SIG-M5 treated with dmso at 0.1 percent for 504 hours (cell line): ENCODE data around the gene SGCD.

ENCODE experiments used
- DNase-seq: peaks from one replicate; lab custom pipeline; 2025; ENCODE audit not compliant: unreplicated experiment; lab: John Stamatoyannopoulos, UW

SGCD gene

DNA sequence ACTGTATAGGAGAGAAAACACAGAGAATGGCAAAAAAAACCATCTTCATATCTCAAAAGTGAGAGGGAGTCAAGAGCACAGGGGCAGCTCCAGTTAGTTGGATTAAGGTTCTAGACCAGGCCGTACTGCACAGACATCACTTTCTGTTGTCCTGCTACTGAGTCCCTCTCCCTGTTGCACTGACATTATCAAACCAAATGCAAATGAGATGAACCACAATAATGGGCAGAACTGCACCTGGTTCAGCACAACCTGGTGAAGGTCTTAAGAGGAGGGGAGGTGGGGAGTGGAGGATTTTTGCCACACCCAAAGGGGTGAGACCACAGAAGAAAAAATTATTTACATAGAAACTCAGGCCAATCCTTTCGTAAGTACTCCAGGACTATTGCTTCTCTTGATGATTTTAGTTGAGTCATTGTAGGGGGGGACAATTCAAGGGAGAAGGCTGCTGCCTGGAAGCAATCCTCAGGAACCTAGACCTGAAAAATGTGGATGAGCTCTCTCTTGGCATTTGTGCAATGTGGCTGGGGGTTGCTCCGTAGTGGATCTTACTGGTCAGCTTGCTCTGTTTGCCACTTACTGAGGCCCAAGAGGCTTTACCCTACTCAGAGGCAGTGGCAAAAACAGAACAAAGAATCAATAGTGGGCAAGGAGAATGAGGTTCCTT is 428.6 kb downstream of the SGCD start:
- DNase-seq: no peak

- DNase-seq: no peak
Measured at GRCh38 chr5:156758011-156758791, 431.2 kb downstream of the SGCD start.

- DNase-seq: no peak
Measured at GRCh38 chr5:156759156-156759555, 432.2 kb downstream of the SGCD start.

GRCh38 chr5:156762771-156763170 is 435.8 kb downstream of the SGCD start:
- no peak for DNase-seq

GRCh38 chr5:156764176-156764971 is 437.4 kb downstream of the SGCD start:
- no peak for DNase-seq

DNA sequence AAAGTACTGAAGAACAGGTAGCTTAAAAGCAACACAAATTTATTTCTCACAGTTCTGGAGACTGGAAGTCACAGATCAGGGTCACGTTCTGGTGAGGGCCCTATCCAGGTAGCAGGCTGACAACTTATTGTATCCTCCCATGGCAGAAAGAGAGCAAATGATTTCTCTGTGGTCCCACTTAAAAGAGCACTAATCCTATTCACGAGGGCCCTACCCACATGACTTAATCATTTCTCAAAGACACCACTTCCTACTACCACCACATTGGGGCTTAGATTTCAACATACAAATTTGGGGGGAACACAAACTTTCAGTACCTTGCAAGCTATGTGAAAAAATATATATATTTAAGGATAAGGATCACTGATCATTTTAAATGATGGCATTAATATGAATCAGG is 447.3 kb downstream of the SGCD start:
- DNase-seq: no peak

DNA sequence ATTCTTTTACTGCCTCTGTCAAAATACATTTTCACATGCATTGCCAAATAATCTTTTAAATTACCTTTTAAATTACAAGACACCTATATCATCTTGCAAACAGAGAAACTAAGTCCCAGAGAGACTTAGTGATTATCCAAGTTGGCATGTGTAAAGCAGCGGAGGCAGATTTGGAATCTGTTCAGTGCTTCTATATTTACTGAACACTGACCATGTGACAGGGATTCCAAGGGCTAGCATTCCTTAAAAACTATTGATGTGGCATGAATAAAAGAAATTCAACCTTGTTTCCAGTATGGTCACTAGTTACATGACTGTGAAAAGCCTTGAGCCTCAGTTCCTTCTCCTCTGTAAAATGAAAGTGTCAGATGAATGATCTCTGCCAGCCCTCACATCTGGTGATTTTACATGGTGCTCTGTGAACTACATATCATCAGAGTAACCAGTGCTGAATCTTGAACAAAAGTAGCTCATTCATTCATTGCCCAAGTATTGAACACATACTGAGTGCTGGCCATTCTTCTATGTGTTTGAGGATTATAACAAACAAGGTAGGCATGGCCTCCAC is 451.3 kb downstream of the SGCD start:
- DNase-seq: no peak

- DNase-seq: no peak
Measured at GRCh38 chr5:156778752-156779151, 451.8 kb downstream of the SGCD start.

DNA sequence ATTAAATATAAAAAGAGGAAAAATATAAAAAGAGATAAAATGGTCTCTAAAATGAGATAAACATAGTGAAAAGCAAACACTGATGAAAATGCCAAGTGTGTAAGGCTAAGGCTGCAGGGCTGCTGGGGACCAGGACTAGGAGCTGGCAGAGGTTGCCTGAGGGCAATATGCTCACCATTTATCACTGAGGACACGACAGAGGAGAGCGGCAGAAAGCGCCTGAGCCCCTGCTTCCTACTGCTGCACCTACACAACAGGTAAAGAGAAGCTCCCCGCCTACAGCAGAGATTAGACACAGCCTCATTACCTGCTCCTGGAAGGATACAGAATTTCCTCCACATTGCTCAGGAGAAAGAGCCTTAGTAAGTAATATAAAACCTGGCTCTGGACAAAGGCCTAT is 452.5 kb downstream of the SGCD start:
- DNase-seq: no peak

GRCh38 chr5:156783092-156783491 is 456.1 kb downstream of the SGCD start:
- DNase-seq: no peak

DNA sequence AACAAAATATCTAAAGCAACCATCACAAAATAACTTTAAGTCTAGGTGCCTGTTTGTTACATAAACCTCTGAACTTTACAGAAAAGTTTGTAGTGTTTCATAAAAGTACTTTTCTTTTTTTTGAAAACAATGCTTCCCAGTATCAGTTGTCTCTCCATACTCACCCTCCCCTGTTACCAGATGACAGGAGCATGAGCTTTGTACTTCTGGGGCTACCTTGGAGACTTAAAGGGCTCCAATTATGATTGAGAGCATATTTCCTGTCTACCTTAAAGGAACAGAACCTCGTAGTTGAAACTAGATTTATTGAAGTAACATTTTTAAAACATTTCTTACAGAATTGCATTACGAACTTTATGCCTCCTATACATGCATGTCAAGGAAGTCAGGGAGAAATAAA is 467.7 kb downstream of the SGCD start:
- DNase-seq: no peak

DNA sequence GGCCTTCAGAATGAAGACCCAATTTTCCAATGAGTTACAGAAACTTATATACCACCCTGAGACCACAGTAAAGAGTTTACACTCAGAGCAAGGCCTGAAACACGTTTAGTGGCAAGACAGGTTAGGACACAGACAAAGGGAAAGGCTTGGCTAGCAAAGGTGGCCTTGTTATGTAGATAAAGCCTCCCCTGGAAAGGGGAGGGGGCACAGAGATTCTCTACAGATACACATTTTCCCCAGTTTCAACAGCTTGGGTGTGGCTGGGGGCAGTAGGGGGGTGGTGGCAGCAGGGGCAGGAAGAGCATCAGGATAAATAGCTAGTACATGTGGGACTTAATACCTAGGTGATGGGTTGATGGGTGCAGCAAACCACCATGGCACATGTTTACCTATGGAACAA is 471.2 kb downstream of the SGCD start:
- DNase-seq: no peak

DNA sequence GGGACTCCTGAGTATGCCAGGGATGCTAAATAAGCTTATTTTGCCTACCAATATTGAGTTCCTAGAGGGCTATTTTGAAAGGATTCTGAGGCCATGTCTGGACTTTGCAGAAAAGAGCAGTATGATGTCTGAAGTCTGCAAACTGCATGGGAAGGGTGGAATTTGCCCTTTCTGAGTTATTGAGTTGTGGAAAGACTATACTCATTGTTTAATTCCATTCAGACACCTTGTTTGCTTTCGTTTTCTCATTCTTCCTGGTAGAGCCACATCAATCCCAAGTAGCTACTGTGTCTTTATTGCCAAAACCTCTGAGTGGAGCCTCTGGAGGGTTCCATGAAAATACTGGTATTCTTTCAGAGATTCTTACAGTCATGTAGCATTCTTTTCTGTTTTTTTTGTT is 472.2 kb downstream of the SGCD start:
- DNase-seq: no peak

- no peak for DNase-seq
Measured at GRCh38 chr5:156800929-156801328, 474.0 kb downstream of the SGCD start.

DNA sequence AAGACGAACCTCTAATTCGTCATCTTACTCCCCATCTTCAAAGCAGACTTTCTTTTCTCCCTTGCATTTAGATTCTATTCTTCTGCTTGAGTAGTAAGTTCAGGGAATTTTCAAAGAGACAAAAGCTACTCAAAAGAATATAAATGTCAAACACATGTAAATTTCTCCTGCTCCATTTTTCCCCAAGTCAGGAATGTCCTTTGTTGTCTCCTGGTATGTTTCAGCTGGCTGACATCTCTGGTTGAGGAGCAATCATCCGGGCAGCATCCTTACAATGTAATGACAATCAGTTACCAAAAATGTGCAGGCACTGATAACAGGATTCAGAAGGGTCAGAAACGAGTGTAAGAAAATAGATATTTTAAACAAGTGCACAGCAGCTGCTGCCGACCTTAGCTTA is 475.5 kb downstream of the SGCD start:
- DNase-seq: no peak

GRCh38 chr5:156803404-156803803 is 476.4 kb downstream of the SGCD start:
- no peak for DNase-seq

GRCh38 chr5:156812959-156813358 is 486.0 kb downstream of the SGCD start:
- no peak for DNase-seq

DNA sequence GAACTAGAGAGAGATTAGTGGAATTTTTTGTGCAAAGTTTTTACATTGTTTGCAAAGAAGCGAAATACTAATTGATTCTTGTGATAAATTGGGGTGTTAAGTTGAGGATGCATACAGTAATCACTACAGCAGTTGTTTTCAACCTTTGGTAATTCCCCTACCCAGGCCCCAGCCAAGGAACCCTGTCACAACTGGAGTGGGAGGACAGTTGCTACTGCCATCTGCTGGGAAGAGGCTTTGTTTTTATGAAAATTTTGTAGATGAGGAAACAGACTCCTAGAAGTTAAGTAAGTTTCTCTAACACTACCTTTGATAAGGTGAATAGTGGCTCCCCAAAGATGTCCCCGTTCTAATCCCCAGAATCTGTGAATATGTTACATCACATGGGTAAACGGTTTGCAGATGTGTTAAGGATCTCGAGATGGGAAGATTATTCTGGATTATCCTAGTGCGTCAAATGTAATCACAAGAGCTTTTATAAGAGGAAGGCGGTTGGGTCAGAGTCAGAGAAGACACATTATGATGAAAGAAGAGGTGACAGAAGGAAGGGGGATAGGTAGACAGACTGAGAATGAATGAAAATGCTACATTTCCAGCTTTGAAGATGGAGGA is 489.1 kb downstream of the SGCD start:
- peak; percentile 41 for DNase-seq
